ENCODE data around the gene MYOF. TPM values are rescaled to one million over a fixed set of nuclear protein-coding genes. Genes with fewer than 3 reads are reported as not detected.

Gene MYOF
- total and polyA plus RNA-seq, 2 donors from 2014 or later: 11.5 to 134 TPM

- Histone ChIP-seq H3K4me3 (ENCODE audit: low read length in 3 of 3) (no peak overlapping the region), H3K36me3 (ENCODE audit: control insufficient read depth in 2 of 3, insufficient read depth in 3 of 3, low read length in 3 of 3) (no peaks in the 10 kb centered on the region), H3K4me1 (ENCODE audit: control insufficient read depth in 2 of 3, insufficient read depth in 2 of 3, low read depth in 1 of 3, low read length in 3 of 3) (no peaks in the 10 kb centered on the region), H3K9ac (ENCODE audit: low read length in 3 of 3) (no peak overlapping the region), H3K9me3 (ENCODE audit: control insufficient read depth in 2 of 3, insufficient read depth in 1 of 3, low read length in 3 of 3) (peaks cover 0 to 5% (median 2%) of the 10 kb centered on the region in 3 donors), H3K27me3 (ENCODE audit: control insufficient read depth, insufficient read depth, low read length) (no peaks in the 10 kb centered on the region), H3K27ac (ENCODE audit: low read depth in 2 of 2, low read length in 2 of 2) (no peak overlapping the region)
- TF ChIP-seq CTCF (IDR thresholded peaks at IDR 0.05; ENCODE audit: borderline replicate concordance, extremely low read depth, insufficient read depth): no peak
- intact Hi-C loops (cut with DNase I): no loop called here
- DNase-seq (no peak), FAIRE-seq (no peak)
Measured at GRCh38 chr10:93271347-93271746, 210.8 kb downstream of the MYOF start.

GRCh38 chr10:93269281-93269680 lies 212.9 kb downstream of the MYOF start:
- DNase-seq (no peak), FAIRE-seq (no peak)
- Histone ChIP-seq H3K36me3 (ENCODE audit: control insufficient read depth in 2 of 3, insufficient read depth in 3 of 3, low read length in 3 of 3) (no peaks in the 10 kb centered on the region), H3K4me3 (ENCODE audit: low read length in 3 of 3) (no peak overlapping the region), H3K9me3 (ENCODE audit: control insufficient read depth in 2 of 3, insufficient read depth in 1 of 3, low read length in 3 of 3) (peaks cover 0 to 5% (median 2%) of the 10 kb centered on the region in 3 donors), H3K27me3 (ENCODE audit: control insufficient read depth, insufficient read depth, low read length) (no peaks in the 10 kb centered on the region), H3K4me1 (ENCODE audit: control insufficient read depth in 2 of 3, insufficient read depth in 2 of 3, low read depth in 1 of 3, low read length in 3 of 3) (no peaks in the 10 kb centered on the region), H3K9ac (ENCODE audit: low read length in 3 of 3) (no peak overlapping the region), H3K27ac (ENCODE audit: low read depth in 2 of 2, low read length in 2 of 2) (no peak overlapping the region)
- intact Hi-C loops (cut with DNase I): no loop called here
- TF ChIP-seq CTCF (IDR thresholded peaks at IDR 0.05; ENCODE audit: borderline replicate concordance, extremely low read depth, insufficient read depth): no peak

GRCh38 chr10:93268021-93268420 lies 214.1 kb downstream of the MYOF start:
- Histone ChIP-seq H3K4me1 (ENCODE audit: control insufficient read depth in 2 of 3, insufficient read depth in 2 of 3, low read depth in 1 of 3, low read length in 3 of 3) (no peaks in the 10 kb centered on the region), H3K36me3 (ENCODE audit: control insufficient read depth in 2 of 3, insufficient read depth in 3 of 3, low read length in 3 of 3) (no peaks in the 10 kb centered on the region), H3K27me3 (ENCODE audit: control insufficient read depth, insufficient read depth, low read length) (no peaks in the 10 kb centered on the region), H3K9ac (ENCODE audit: low read length in 3 of 3) (no peak overlapping the region), H3K9me3 (ENCODE audit: control insufficient read depth in 2 of 3, insufficient read depth in 1 of 3, low read length in 3 of 3) (peaks cover 0 to 5% (median 2%) of the 10 kb centered on the region in 3 donors), H3K27ac (ENCODE audit: low read depth in 2 of 2, low read length in 2 of 2) (no peak overlapping the region), H3K4me3 (ENCODE audit: low read length in 3 of 3) (no peak overlapping the region)
- intact Hi-C loops (cut with DNase I): no loop called here
- no peak for TF ChIP-seq CTCF (IDR thresholded peaks at IDR 0.05; ENCODE audit: borderline replicate concordance, extremely low read depth, insufficient read depth)
- DNase-seq: no peak
- FAIRE-seq: no peak

GRCh38 chr10:93267521-93267920 lies 214.6 kb downstream of the MYOF start:
- no peak for TF ChIP-seq CTCF (IDR thresholded peaks at IDR 0.05; ENCODE audit: borderline replicate concordance, extremely low read depth, insufficient read depth)
- no peak for FAIRE-seq
- intact Hi-C loops (cut with DNase I): no loop called here

More at GRCh38 chr10:93267521-93267920, 214.6 kb downstream of the MYOF start:
- Histone ChIP-seq H3K27me3 (ENCODE audit: control insufficient read depth, insufficient read depth, low read length) (no peaks in the 10 kb centered on the region), H3K4me3 (ENCODE audit: low read length in 3 of 3) (no peak overlapping the region), H3K27ac (ENCODE audit: low read depth in 2 of 2, low read length in 2 of 2) (no peak overlapping the region), H3K36me3 (ENCODE audit: control insufficient read depth in 2 of 3, insufficient read depth in 3 of 3, low read length in 3 of 3) (no peaks in the 10 kb centered on the region), H3K9ac (ENCODE audit: low read length in 3 of 3) (no peak overlapping the region), H3K4me1 (ENCODE audit: control insufficient read depth in 2 of 3, insufficient read depth in 2 of 3, low read depth in 1 of 3, low read length in 3 of 3) (no peaks in the 10 kb centered on the region), H3K9me3 (ENCODE audit: control insufficient read depth in 2 of 3, insufficient read depth in 1 of 3, low read length in 3 of 3) (peaks cover 0 to 5% (median 2%) of the 10 kb centered on the region in 3 donors)
- no peak for DNase-seq

Data from kidney (tissue), 14 donors.